GM18951 (cell line): ENCODE data around the gene FGF1.

Experiments
- POLR2A ChIP-seq: IDR thresholded peaks from 4 replicates; pipeline ENCODE4 v1.6.1; 2011; ENCODE audit warnings: mild to moderate bottlenecking; ENCODE audit not compliant: insufficient read length, insufficient read depth; ENCODE audit errors: extremely low read depth
- in situ Hi-C: fragments of 300-500 bp; cut with MboI; formaldehyde crosslinking; loops from one replicate; pipeline ENCODE4 v1.12.0; 2022; ENCODE audit warnings: low sequenced_read_pairs, mixed read lengths, inconsistent platforms; ENCODE audit not compliant: unreplicated experiment

The FGF1 gene

DNA sequence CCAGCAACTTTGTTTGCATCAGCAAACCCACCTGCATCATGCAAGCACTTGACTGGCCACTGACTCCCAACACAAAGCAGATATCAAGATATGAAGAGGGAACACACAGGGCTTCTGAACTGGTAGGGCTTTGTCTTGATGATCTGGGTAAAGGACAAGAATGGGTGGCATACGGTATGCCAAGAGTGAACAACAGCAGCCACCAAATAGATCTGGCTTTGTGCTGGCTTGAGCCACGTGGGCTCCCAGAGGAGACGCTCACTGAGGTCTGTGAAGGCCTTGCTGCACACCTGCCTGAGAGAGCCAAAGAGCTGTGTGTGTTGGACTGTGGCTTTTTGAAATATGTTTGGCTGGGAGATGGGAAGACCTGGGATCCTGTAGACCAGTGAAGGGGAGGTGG, 43.5 kb downstream of the FGF1 start:
- in situ Hi-C loops = no loop called here
- TF ChIP-seq POLR2A = no peak

DNA sequence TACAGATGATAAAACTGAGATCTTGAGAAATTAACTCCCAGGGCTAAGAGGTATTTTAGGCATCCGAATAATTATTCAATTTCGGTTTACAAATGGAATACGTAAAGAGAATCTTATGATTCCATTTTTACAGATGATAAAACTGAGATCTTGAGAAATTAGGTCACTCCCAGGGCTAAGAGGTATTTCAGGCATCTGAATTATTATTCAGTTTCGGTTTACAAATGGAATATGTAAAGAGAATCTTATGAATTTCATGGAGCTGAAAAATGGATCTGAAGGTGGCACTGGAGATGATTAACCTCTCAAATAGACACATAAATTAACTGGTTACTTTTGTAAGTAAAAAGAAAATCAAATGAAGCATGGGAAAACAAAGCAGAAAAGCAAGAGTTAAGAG, 44.2 kb downstream of the FGF1 start:
- no peak for TF ChIP-seq POLR2A
- in situ Hi-C loops = no loop called here

DNA sequence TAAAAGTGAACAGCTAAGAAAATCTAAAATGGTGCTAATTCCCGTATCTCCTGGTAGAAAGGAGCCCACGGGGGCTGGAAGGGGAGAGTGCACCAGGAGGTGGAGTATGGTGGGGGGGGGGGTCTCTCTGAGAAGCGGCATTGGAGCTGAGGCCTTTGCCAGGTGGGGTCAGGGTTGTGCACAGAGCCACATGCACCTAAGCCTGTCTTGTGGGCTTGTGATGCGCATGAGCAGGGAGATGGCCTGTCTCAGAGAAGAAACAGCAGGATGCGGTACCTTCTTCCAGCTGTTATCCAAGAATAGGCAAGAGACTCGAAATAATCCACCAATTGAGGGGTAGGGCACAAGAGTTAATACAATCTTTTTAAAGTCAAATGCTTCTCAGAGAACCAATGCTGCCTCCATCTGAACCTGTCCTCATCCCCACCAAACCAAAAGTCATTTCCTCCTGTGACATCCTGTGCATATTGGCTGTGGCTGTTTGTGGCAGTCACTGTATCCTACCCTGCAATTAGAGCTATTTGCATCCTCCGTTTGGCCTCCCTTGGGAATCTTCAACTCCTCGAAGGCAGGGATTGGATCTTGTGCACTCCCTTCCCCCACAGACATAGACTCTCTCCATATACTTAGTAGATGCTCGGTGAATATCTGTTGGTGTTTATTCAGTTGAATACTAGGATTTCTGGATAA, 45.4 kb downstream of the FGF1 start:
- no peak for TF ChIP-seq POLR2A
- in situ Hi-C loops = no loop called here

DNA sequence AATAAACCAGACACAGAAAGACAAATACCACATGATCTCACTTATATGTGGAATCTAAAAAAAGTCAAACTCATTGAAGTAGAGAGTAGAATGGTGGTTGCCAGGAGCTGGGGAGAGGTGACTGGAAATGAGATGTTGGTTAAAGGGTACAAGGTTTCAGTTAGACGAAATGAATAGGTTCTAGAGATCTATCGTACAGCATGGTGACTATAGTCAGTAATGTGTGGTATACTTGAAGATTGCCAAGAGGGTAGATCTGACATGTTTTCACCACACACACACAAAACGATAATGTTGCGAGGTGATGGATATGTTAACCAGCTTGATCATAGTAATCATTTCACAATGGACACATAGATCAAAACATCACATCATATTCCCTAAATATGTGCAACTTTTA, 46.4 kb downstream of the FGF1 start:
- TF ChIP-seq POLR2A = no peak
- in situ Hi-C loops = no loop called here

DNA sequence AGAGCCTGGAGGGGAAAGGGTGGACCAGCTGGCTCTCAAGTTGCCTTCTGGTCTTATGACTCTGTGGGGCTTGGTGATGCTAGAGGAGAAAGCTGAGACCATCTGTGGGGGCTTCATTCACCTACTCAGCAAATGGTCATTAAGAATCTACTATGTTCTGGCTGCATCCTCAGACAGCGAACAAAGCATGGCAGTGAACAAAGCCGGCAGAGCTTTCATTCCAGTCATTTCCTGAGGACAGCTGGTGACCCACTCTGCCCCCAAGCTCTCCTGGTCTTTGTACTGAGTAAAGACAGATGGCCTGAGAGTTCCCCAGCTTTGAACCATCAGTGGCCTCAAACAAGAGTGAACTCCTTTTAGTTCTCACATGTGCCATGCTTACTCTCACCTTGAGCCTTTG, 48.0 kb downstream of the FGF1 start:
- no peak for TF ChIP-seq POLR2A
- in situ Hi-C loops = no loop called here

DNA sequence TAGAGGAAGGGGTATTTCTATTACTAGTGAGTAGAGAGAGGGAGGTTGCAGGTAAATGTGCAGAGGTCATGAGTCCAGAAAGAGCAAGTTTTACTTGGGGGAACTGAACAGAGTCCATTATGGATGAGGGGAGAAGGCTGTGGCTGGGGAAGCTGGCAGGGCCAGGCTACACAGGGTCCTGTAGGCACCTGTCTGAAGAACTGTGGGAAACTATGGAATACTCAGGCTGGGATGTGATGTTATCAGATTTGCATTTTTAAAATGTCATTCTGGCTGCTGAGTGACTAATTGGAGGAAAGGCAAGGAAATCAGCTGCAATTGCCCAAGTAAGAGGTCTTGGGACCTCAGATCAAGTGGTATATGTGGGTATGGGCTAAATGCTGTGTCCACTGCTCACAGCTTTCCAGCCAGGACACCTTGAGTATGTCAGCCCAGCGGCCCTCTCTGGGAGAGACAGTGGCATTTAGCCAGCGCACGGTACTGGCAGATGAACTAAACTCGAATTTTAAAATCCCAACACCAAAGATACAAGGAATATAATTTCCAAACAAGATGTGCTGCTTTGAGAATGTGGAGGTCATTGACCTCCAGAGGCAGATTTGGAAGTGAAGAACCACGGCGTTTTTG, 49.1 kb downstream of the FGF1 start:
- no peak for TF ChIP-seq POLR2A
- in situ Hi-C loops = no loop called here

DNA sequence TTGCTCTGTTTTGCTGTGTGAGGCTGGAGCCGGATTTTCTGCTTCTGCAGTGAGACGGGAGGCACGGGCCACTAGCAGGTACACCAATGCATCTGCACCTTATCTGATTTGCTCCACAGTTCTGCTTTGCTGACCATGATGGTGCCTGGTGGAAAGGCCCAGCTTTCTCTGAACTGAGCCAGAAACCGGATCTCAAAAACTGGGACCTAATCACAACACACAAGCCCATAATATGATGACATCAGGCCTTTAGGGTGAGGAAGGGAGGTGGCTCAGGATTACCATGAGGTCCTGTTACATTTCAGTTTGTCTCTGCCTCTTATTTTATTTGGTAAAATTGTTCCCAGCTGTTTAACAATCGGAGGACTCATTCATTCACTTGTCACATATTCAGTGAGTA, 49.8 kb downstream of the FGF1 start:
- in situ Hi-C loops = no loop called here
- no peak for TF ChIP-seq POLR2A

DNA sequence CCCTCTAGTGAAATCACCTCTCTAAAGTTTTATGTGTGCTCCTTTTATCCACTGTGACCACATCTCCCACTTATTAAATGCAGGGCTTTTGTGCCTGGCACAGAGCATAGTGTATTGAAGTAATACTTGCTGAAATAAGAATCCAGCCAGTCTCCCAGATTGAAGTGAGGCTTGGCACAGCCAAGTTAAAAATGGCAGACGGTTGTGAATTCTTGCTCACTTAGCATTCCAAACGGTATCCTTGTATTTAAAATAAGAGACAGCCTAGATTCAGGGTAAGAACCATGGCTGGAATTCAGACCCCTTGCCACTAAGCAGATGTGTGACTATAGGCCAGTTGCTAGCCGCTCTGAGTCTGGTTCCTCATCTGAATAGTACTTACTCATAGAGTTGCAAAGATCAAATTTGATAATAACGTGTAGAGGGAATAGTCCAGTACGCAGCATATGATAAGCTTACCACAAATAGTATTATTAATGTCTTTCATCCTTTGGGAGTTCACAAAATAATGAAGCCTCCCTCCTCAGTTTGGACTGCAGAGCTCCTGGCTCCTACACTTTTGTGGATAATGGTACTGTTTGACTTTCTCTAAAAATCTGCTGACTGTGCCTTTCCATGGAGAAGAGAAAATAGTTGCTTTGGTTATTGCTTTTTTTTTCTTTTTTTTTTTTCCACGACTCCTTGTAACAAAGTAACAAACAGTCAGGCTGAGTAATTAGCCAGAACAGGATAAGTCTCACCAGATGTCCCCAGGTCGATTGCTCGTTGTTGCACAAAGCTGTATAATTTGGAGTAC, 51.5 kb downstream of the FGF1 start:
- in situ Hi-C loops = no loop called here
- no peak for TF ChIP-seq POLR2A

DNA sequence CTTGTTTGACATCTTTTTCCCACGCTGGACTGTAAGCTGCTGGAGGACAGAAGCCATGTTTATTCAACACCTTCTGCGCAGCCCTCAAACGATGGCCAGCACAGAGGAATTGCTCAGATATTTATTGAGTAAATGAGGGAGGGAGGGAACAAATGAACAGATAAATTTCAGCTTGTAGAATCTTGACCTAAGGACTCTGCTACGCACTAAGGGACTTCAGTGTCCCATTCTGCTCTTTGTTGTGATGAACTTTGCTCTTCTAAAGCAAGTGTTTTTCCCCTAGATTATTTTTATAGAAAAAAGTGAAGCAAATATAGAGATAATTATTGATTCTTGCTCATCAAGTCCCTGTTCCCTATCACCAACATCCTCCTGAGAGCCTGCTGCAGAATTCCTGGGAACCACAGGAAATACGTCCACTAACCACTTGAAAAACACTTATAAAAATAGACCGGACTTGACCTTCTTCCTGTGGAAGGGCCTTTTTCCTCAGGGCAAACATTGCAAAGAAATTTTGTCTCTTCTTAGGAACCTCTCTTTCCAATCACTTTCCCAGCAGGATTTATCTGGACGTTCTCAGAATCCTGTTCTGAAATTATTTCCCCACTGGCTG, 54.9 kb downstream of the FGF1 start:
- no peak for TF ChIP-seq POLR2A
- in situ Hi-C loops = no loop called here

DNA sequence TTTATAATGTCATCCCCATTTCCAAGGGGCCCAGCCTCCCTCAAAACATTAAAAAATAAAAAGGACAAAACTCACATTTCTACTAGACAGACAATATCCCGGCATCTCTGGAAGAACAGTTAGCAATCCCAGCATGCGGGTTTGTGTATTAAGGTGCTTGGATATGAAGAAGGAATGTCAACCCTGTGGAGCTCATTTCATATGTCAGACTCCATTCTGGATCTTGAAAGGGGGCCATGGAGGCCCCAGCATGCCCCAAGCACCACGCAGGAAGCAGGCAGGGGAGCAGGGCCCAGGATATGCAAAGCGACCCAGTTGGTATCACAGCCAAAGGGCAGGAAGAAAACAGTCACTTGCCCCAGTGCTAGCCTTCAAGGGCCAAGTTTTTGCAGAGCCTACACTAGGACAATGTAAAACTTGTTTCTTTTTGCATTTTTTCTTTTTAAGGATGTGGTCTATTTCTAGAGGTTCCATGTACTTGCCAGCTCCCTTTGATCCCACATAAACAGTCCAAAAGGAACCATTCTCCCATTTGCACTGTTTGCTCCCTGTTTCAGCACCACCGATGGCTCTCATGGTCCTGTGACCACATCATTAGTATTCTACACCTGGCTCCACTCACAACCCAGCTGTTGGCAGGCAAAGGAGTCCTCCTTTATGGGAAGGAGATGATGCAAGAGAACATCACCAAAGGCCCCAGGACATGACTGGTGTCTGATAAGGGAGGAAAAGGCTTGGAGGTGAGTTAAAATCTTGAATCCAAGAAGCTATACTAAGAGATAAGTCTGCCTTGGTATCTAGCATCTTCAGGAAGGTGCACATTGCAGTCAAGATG, 58.3 kb downstream of the FGF1 start:
- no peak for TF ChIP-seq POLR2A
- in situ Hi-C loops = no loop called here

DNA sequence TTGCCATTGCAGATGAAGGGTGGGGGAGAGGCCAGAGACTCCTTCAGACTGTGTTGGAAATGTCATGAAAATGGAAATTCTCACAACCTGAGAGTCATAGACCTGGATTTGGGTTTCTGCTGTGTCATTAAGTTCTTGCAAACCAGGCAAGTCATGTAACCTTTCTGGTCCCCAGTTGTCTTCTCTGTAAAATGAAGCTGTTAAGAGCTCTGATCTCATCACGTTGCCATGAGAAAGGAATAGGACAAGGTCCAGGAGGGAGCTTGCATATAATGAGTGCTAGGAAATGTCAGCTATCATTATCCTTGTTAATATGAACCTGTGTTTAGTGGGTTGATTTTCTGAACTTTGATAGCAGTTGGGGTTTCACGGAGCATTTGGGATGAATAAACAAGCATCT, 59.1 kb downstream of the FGF1 start:
- in situ Hi-C loops = no loop called here

DNA sequence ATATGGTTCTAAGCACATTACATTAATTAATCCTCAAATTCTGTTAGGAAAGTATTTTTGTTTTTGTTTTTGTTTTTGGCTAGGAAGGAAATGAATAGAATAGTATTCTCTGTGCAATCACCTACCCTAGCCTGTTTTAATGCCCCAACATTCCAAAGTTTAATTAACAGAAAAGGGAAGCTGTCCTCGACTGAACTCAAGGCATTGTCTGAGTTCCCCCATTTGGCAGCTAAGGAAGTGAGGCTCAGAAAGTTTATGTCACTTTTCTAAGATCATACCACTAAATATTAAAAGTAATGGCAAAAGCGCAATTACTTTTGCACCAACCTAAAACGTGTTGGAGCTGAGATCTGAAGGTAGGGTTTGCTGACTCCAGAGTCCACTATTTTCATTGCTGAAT, 59.8 kb downstream of the FGF1 start:
- in situ Hi-C loops = no loop called here
- TF ChIP-seq POLR2A = no peak

More for the DNA sequence above, 59.1 kb downstream of the FGF1 start:
- TF ChIP-seq POLR2A = no peak

DNA sequence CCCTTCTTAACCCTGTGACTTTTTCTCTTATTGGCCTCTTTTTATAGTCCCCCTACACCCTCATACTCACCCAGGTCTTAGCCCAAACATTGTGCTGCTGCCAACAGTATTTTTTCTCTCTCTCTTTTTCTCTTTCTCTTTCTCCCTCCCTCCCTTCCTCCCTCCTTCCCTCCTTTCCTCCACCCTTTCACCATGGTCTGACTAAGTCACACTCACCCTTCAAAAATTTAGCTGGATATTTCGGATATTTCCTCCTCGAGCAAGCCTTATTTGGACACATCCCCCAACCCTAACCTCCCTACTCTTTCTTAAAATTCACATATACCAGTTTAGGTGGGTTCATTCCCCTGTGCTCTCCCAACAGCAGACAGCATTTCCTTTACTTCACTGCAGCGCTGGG, 64.7 kb downstream of the FGF1 start:
- in situ Hi-C loops = no loop called here
- no peak for TF ChIP-seq POLR2A
